NCI-H524 treated with DMSO at 0.1 percent for 48 hours (cell line): ENCODE data around the gene ZNF44.

Source experiments
- DNase-seq: peaks from one replicate; lab custom pipeline; 2025; lab: John Stamatoyannopoulos, UW

ZNF44 gene

GRCh38 chr19:12261554-12261953 lies 33.1 kb downstream of the ZNF44 start:
- DNase-seq, result no peak

GRCh38 chr19:12260861-12261260 lies 33.8 kb downstream of the ZNF44 start:
- no peak for DNase-seq

DNA sequence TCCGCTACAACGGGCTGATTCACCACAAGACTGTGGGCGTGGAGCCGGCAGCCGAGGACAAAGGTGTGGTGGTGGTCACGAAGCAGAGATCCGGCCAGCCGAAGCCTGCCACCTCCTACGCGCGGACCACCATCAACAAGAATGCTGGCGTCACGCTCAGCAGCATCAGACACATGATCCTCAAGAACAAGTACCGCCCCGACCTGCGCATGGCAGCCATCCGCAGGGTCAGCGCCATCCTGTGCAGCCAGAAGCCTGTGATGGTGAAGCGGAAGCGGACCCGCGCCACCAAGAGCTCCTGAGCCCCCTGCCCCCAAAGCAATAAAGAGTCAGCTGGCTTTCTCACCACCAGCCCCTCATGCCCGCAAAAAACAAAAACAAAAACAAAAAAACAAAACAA lies 34.4 kb downstream of the ZNF44 start:
- DNase-seq, result no peak

- DNase-seq, result no peak
Measured at GRCh38 chr19:12255372-12255771, 39.3 kb downstream of the ZNF44 start.

GRCh38 chr19:12247644-12248222 lies 47.0 kb downstream of the ZNF44 start:
- no peak for DNase-seq

- no peak for DNase-seq
Measured at GRCh38 chr19:12244370-12244769, 50.3 kb downstream of the ZNF44 start.

GRCh38 chr19:12237143-12237839 lies 57.4 kb downstream of the ZNF44 start:
- DNase-seq, result no peak

DNA sequence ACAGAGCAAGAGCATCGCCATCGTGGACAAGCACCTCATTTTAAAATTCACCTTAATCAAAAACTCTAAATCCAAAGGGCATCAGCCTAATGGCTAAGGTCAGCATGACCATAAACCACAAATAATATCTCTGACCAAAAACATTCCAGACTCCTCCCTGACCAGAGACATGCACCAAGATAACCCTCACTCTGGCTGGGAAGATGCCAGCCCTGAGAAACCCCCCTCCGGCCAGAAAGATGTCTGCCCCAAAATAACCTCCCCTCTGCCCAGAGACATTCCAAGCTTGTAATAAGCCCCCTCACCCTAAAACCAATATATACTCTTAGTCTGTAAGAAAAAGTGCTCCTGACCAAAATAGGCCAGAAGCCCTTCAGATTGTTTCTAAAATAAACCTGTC lies 61.7 kb downstream of the ZNF44 start:
- DNase-seq, result no peak

GRCh38 chr19:12230751-12231733 lies 63.6 kb downstream of the ZNF44 start:
- no peak for DNase-seq

GRCh38 chr19:12229990-12230389 lies 64.7 kb downstream of the ZNF44 start:
- no peak for DNase-seq

- DNase-seq, result no peak
Measured at GRCh38 chr19:12224676-12225075, 70.0 kb downstream of the ZNF44 start.

GRCh38 chr19:12222980-12223630 lies 71.6 kb downstream of the ZNF44 start:
- no peak for DNase-seq
